Neutrophil (primary cell): Measurements from ENCODE around the gene SIGMAR1.

Source experiments
- H3K27ac ChIP-seq: fragments of 200-600 bp; sonication (generic); 2 replicates; pipeline ENCODE4 v1.5.1; 2016; ENCODE audit warnings: mild to moderate bottlenecking, moderate library complexity
- H3K27me3 ChIP-seq: fragments of 200-600 bp; sonication (generic); 2 replicates; pipeline ENCODE4 v1.6.0; 2016; ENCODE audit warnings: mild to moderate bottlenecking
- H3K36me3 ChIP-seq: fragments of 200-600 bp; sonication (generic); 2 replicates; pipeline ENCODE4 v1.5.1; 2017
- H3K4me1 ChIP-seq, 2 experiments: fragments of 200-600 bp in 1 of 2; sonication (generic) in 1 of 2; 1 replicate in 1 of 2; 2 replicates in 1 of 2; pipeline versions ENCODE4 v1.5.1 to v1.6.1; 2013 to 2016; ENCODE audit warnings: low read depth in 1 of 2, low read length in 1 of 2, mild to moderate bottlenecking in 1 of 2, moderate library complexity in 1 of 2; ENCODE audit not compliant: control insufficient read depth in 1 of 2, insufficient read depth in 1 of 2
- H3K4me3 ChIP-seq, 2 experiments: fragments of 200-600 bp in 1 of 2; sonication (generic) in 1 of 2; 1 replicate in 1 of 2; 2 replicates in 1 of 2; pipeline ENCODE4 v1.5.1; 2013 to 2016; ENCODE audit warnings: low read depth in 1 of 2, low read length in 1 of 2, mild to moderate bottlenecking in 1 of 2, moderate library complexity in 1 of 2
- H3K9me3 ChIP-seq: fragments of 200-600 bp; sonication (generic); 2 replicates; pipeline ENCODE4 v1.5.1; 2016
- CTCF ChIP-seq: fragments of 200-600 bp; sonication (generic); IDR thresholded peaks from 2 replicates; pipeline ENCODE4 v1.5.1; 2016; ENCODE audit warnings: antibody characterized with exemption

The SIGMAR1 gene

GRCh38 chr9:34669809-34670562 lies 32.4 kb upstream of the SIGMAR1 start:
- TF ChIP-seq CTCF = no peak
- no peak overlapping the region for H3K4me3 ChIP-seq
- no peaks in the 10 kb centered on the region for H3K27me3 ChIP-seq
- peaks cover 8% of the 10 kb centered on the region for H3K36me3 ChIP-seq
- H3K27ac ChIP-seq = no peak overlapping the region
- no peaks in the 10 kb centered on the region for H3K9me3 ChIP-seq
- H3K4me1 ChIP-seq = peaks cover 5 to 7% of the 10 kb centered on the region in 2 experiments

GRCh38 chr9:34665381-34666250 lies 28.0 kb upstream of the SIGMAR1 start:
- Histone ChIP-seq H3K27me3 (no peaks in the 10 kb centered on the region), H3K4me1 (peaks cover 13 to 14% of the 10 kb centered on the region in 2 experiments), H3K36me3 (peaks cover 8% of the 10 kb centered on the region), H3K27ac (peak overlapping the region; percentile 99), H3K4me3 (peak overlapping the region; percentile 88 to 91), H3K9me3 (no peaks in the 10 kb centered on the region)
- TF ChIP-seq CTCF = peak; percentile 45

DNA sequence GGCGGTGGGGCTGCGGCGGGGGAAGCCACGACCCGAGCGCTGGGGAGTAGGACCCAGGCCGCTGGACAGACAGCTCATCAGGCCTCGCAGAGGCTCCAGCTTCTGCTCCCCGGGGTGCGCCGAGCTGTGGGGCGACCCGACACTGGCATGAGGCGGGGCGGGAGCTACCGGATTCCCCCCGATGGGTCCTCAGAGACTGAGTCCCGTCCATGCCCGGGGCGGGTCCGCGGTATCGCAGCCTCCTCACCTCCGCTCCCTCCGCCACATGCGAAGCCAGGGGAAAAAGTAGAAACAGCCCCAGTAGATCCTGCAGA lies 27.4 kb upstream of the SIGMAR1 start:
- TF ChIP-seq CTCF = no peak
- no peaks in the 10 kb centered on the region for H3K9me3 ChIP-seq
- no peaks in the 10 kb centered on the region for H3K27me3 ChIP-seq
- H3K4me1 ChIP-seq = peaks cover 13 to 14% of the 10 kb centered on the region in 2 experiments
- H3K27ac ChIP-seq = peak overlapping the region; percentile 99
- peak overlapping the region; percentile 88 to 91 for H3K4me3 ChIP-seq
- peaks cover 14% of the 10 kb centered on the region for H3K36me3 ChIP-seq

DNA sequence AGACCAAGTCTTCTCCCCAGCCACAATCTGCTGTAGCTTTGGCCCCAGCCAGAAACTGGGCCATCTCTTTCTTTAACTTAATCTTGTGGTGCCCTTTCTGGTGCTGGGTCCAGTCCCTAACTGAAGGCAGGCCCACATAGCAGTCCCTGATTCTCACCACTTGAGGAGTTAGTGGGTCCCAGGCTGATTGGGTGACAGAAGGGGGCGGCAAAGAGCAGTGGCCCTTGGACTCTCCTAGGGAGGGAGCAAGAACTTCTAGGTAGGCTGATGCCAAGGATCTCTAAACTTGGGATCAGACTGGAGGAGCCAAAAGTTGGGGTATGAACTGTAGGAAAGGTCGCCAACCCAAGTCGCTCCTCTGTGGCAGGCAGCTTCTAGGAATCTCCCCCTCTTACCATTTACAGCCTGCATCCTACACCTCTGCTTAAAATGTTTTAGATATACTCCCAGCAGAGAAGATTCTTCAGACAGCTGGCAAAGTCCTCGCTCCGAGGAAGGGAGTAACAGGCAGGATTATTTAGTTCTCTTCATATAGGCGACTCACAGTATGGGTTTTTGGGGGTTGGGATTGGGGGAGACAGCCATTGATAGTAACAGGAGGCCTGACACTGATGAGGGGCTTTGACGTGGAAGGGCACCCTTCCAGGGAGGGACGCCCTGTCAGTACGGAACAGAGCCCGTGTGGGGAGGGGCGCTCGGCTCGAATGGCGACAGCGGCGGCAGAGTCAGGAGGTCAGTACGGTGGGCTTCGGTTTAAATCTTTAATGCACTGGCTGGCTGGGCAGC lies 26.9 kb upstream of the SIGMAR1 start:
- H3K27me3 ChIP-seq = no peaks in the 10 kb centered on the region
- no peaks in the 10 kb centered on the region for H3K9me3 ChIP-seq
- peak; percentile 75 for TF ChIP-seq CTCF
- H3K27ac ChIP-seq = peak overlapping the region; percentile 99
- H3K4me1 ChIP-seq = peaks cover 13 to 14% of the 10 kb centered on the region in 2 experiments
- peaks cover 10% of the 10 kb centered on the region for H3K36me3 ChIP-seq
- H3K4me3 ChIP-seq = peak overlapping the region; percentile 88 to 91

DNA sequence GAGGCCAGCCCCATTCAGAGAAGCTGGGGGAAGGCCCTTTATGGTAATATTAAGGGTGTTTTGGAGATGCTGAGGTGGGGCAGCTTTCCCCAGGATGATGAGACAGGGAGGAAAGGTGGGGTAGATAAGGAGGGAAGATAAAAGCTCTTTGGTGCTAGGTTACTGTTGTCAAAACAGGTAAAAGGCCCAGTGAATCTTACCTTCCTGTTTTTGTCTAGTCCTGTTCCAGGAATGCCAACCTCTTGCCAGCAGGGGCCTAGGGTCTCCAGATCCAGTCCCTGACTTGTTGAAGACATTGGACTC lies 25.7 kb upstream of the SIGMAR1 start:
- TF ChIP-seq CTCF = no peak
- Histone ChIP-seq H3K4me3 (no peak overlapping the region), H3K4me1 (peaks cover 13 to 14% of the 10 kb centered on the region in 2 experiments), H3K27me3 (no peaks in the 10 kb centered on the region), H3K9me3 (no peaks in the 10 kb centered on the region), H3K27ac (no peak overlapping the region), H3K36me3 (peaks cover 6% of the 10 kb centered on the region)
